ENCODE measurements around the gene FAM9C. TPM values are rescaled to one million over a fixed set of nuclear protein-coding genes. Genes with fewer than 3 reads are reported as not detected.
A peak's percentile ranks its signal among the peaks of the same experiment; 100 is the strongest.

Gene FAM9C
- total and polyA plus RNA-seq, 2 donors from 2014 or later, result not detected

DNA sequence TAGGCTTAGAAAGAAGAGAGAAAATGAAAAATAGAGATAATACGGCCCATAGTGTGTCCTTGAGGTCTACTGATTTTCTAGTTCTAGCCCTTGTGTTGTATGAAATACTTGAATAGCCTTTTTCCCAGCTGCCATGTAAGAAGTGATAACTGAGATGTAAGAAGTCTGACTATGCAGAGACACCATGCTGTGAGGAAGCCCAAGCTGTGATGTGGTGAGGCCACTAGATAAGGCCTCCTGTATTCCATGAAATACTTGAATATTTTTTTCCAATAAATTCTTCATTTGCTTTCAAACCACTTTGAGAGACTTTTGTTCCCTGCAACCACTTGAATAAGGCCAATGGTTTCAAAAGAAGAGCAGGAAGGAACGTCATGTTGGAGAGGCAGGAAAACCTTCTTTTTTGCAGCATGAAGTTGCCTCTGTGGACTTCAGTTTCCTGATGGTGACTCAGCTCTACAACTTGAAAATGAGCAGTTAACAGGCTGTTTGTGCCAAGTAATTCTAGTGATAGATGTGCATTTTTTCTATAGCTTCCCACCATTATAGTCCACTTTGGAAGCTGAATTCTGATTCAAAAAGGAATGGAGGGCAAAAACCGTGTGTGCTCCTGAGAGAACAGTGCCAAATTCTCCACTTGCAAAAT lies 25.5 kb upstream of the FAM9C start:
- intact Hi-C loops (cut with DNase I), result no loop called here
- no peak overlapping the region for H3K27ac ChIP-seq (ENCODE audit: low read depth in 2 of 2, low read length in 2 of 2)
- H3K4me1 ChIP-seq (ENCODE audit: control insufficient read depth in 2 of 3, insufficient read depth in 2 of 3, low read depth in 1 of 3, low read length in 3 of 3), result no peaks in the 10 kb centered on the region
- H3K9ac ChIP-seq (ENCODE audit: low read length in 3 of 3), result no peak overlapping the region
- no peaks in the 10 kb centered on the region for H3K36me3 ChIP-seq (ENCODE audit: control insufficient read depth in 2 of 3, insufficient read depth in 3 of 3, low read length in 3 of 3)
- no peak for DNase-seq
- H3K27me3 ChIP-seq (ENCODE audit: control insufficient read depth, insufficient read depth, low read length), result no peaks in the 10 kb centered on the region
- no peaks in the 10 kb centered on the region for H3K9me3 ChIP-seq (ENCODE audit: control insufficient read depth in 2 of 3, insufficient read depth in 1 of 3, low read length in 3 of 3)
- FAIRE-seq, result no peak
- no peak overlapping the region for H3K4me3 ChIP-seq (ENCODE audit: low read length in 3 of 3)
- TF ChIP-seq, protein P1, sequence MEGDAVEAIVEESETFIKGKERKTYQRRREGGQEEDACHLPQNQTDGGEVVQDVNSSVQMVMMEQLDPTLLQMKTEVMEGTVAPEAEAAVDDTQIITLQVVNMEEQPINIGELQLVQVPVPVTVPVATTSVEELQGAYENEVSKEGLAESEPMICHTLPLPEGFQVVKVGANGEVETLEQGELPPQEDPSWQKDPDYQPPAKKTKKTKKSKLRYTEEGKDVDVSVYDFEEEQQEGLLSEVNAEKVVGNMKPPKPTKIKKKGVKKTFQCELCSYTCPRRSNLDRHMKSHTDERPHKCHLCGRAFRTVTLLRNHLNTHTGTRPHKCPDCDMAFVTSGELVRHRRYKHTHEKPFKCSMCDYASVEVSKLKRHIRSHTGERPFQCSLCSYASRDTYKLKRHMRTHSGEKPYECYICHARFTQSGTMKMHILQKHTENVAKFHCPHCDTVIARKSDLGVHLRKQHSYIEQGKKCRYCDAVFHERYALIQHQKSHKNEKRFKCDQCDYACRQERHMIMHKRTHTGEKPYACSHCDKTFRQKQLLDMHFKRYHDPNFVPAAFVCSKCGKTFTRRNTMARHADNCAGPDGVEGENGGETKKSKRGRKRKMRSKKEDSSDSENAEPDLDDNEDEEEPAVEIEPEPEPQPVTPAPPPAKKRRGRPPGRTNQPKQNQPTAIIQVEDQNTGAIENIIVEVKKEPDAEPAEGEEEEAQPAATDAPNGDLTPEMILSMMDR (IDR thresholded peaks at IDR 0.05; ENCODE audit: borderline replicate concordance, extremely low read depth, insufficient read depth), result no peak

DNA sequence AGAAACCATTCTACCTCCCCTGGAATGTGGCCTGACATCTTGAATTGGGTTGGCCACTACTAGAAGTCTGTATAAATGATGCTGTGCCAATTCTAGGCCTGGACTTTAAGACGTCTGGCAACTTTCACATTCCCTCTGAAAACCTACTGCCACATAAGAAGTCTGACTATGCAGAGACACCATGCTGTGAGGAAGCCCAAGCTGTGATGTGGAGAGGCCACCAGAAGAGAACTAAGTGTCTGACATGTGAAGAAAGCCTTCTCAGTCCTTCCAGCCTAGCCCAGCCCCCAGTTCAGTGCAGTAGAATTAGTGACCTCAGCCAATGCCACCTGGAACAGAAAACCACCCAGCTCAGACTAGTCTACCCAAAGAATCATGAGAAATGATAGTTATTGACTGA lies 24.2 kb upstream of the FAM9C start:
- no peak for DNase-seq
- Histone ChIP-seq H3K4me3 (ENCODE audit: low read length in 3 of 3) (no peak overlapping the region), H3K27ac (ENCODE audit: low read depth in 2 of 2, low read length in 2 of 2) (no peak overlapping the region), H3K27me3 (ENCODE audit: control insufficient read depth, insufficient read depth, low read length) (no peaks in the 10 kb centered on the region), H3K4me1 (ENCODE audit: control insufficient read depth in 2 of 3, insufficient read depth in 2 of 3, low read depth in 1 of 3, low read length in 3 of 3) (no peaks in the 10 kb centered on the region), H3K9me3 (ENCODE audit: control insufficient read depth in 2 of 3, insufficient read depth in 1 of 3, low read length in 3 of 3) (no peaks in the 10 kb centered on the region), H3K36me3 (ENCODE audit: control insufficient read depth in 2 of 3, insufficient read depth in 3 of 3, low read length in 3 of 3) (no peaks in the 10 kb centered on the region), H3K9ac (ENCODE audit: low read length in 3 of 3) (no peak overlapping the region)
- FAIRE-seq, result no peak
- TF ChIP-seq, protein P1 (IDR thresholded peaks at IDR 0.05; ENCODE audit: borderline replicate concordance, extremely low read depth, insufficient read depth), result no peak
- intact Hi-C loops (cut with DNase I), result no loop called here

DNA sequence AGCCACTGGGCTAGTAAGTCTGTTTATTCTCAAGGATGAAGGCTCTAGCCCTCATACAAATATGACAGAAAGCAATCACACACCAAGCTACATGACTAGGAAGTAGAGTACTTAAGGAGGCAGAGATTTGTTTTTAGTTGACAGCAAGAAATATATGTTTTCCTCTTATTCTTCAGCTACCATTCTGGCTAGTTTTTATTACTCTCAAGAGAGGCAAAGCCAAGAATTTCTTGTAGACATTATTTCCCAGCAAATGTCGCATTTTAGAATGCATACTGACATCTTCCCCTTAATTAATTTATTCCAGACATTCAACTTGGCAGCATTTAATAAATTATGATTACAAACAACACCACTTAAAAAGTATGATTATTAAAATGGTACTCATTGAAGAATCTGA lies 23.4 kb upstream of the FAM9C start:
- FAIRE-seq (no peak), DNase-seq (peak in 1 of 5 donors; percentile 37)
- Histone ChIP-seq H3K4me1 (ENCODE audit: control insufficient read depth in 2 of 3, insufficient read depth in 2 of 3, low read depth in 1 of 3, low read length in 3 of 3) (no peaks in the 10 kb centered on the region), H3K36me3 (ENCODE audit: control insufficient read depth in 2 of 3, insufficient read depth in 3 of 3, low read length in 3 of 3) (no peaks in the 10 kb centered on the region), H3K27ac (ENCODE audit: low read depth in 2 of 2, low read length in 2 of 2) (no peak overlapping the region), H3K27me3 (ENCODE audit: control insufficient read depth, insufficient read depth, low read length) (no peaks in the 10 kb centered on the region), H3K4me3 (ENCODE audit: low read length in 3 of 3) (no peak overlapping the region), H3K9me3 (ENCODE audit: control insufficient read depth in 2 of 3, insufficient read depth in 1 of 3, low read length in 3 of 3) (no peaks in the 10 kb centered on the region), H3K9ac (ENCODE audit: low read length in 3 of 3) (no peak overlapping the region)
- intact Hi-C loops (cut with DNase I), result no loop called here
- TF ChIP-seq, protein P1 (IDR thresholded peaks at IDR 0.05; ENCODE audit: borderline replicate concordance, extremely low read depth, insufficient read depth), result no peak

DNA sequence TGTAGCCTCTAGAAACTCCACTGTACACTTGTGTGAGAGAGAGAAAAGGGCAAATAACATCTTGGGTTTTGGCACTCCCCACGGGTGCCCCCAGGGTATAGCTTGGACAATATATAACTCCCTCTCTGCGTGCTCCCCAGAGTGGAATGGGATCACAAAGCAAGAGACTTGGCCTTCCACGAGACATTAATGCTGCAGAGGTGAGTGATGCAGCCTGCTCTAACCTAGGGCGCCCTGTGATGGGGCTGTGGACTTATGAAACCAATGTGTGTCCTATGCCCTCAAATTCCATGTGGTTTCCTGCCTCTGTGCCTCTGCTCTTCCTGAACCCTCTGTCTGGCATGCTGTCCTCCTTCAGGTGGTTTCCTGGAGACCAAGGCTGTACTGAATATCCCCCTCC lies 22.0 kb upstream of the FAM9C start:
- FAIRE-seq (no peak), DNase-seq (no peak)
- no peaks in the 10 kb centered on the region for H3K4me1 ChIP-seq (ENCODE audit: control insufficient read depth in 2 of 3, insufficient read depth in 2 of 3, low read depth in 1 of 3, low read length in 3 of 3)
- no peak overlapping the region for H3K4me3 ChIP-seq (ENCODE audit: low read length in 3 of 3)
- no peak overlapping the region for H3K9ac ChIP-seq (ENCODE audit: low read length in 3 of 3)
- no peaks in the 10 kb centered on the region for H3K36me3 ChIP-seq (ENCODE audit: control insufficient read depth in 2 of 3, insufficient read depth in 3 of 3, low read length in 3 of 3)
- intact Hi-C loops (cut with DNase I), result no loop called here
- TF ChIP-seq, protein P1 (IDR thresholded peaks at IDR 0.05; ENCODE audit: borderline replicate concordance, extremely low read depth, insufficient read depth), result no peak
- no peaks in the 10 kb centered on the region for H3K27me3 ChIP-seq (ENCODE audit: control insufficient read depth, insufficient read depth, low read length)
- no peak overlapping the region for H3K27ac ChIP-seq (ENCODE audit: low read depth in 2 of 2, low read length in 2 of 2)
- no peaks in the 10 kb centered on the region for H3K9me3 ChIP-seq (ENCODE audit: control insufficient read depth in 2 of 3, insufficient read depth in 1 of 3, low read length in 3 of 3)
